C4-2B (cell line): ENCODE results near the gene ZHX3.

Source experiments
- CTCF ChIP-seq: fragments of 450-650 bp; conservative IDR thresholded peaks from 2 replicates; pipeline ENCODE4 v1.5.1; 2017; ENCODE audit warnings: mild to moderate bottlenecking
- ZFX ChIP-seq: fragments of 450-650 bp; IDR thresholded peaks from 2 replicates; pipeline ENCODE4 v1.6.1; 2017

GRCh38 chr20:41256516-41256915 is 61.0 kb downstream of the ZHX3 start:
- no peak for TF ChIP-seq CTCF
- TF ChIP-seq ZFX: no peak
